Measurements from ENCODE around the gene EAF1.

GRCh38 chr3:15436246-15436645, 8.8 kb downstream of the EAF1 start:
- no peak for TF ChIP-seq CTCF (IDR thresholded peaks at IDR 0.05)
- TF ChIP-seq POLR2A (IDR thresholded peaks at IDR 0.05), result no peak

All from lower leg skin (tissue), 3 donors.